Prostate gland (tissue), 2 donors: ENCODE results near the gene ITGB2. TPM values are rescaled to one million over a fixed set of nuclear protein-coding genes. Genes with fewer than 3 reads are reported as not detected.

Experiments used
- DNase-seq: peaks from one replicate; pipeline ENCODE4 v3.0.0-alpha.2; 2019; ENCODE audit warnings: low spot score
- H3K27ac ChIP-seq, 2 donors: fragments of 200-600 bp; sonication (generic); 2 replicates each; pipeline ENCODE4 v1.5.1; 2017 to 2019
- H3K27me3 ChIP-seq: fragments of 200-600 bp; sonication (generic); replicated peaks from 2 replicates; pipeline ENCODE4 v1.5.1; 2019; ENCODE audit not compliant: insufficient read depth
- H3K36me3 ChIP-seq, 2 donors: fragments of 200-600 bp; sonication (generic); 1 replicate in 1 of 2; 2 replicates in 1 of 2; pipeline versions ENCODE4 v1.5.1 to v1.8.1; 2017 to 2019
- H3K4me1 ChIP-seq: fragments of 200-600 bp; sonication (generic); replicated peaks from 2 replicates; pipeline ENCODE4 v1.5.1; 2019
- H3K4me3 ChIP-seq, 2 donors: fragments of 200-600 bp; sonication (generic); 2 replicates each; pipeline ENCODE4 v1.5.1; 2017 to 2019
- H3K9me3 ChIP-seq: fragments of 200-600 bp; sonication (generic); 2 replicates; pipeline ENCODE4 v1.5.1; 2017
- CTCF ChIP-seq, 4 experiments: fragments of 200-600 bp in 2 of 4; fragments of 450-650 bp in 2 of 4; sonication (generic) in 2 of 4; IDR thresholded peaks; 1 replicate in 3 of 4; 2 replicates in 1 of 4; pipeline ENCODE4 v1.5.1; 2016 to 2019; ENCODE audit warnings: antibody characterized with exemption in 4 of 4, mild to moderate bottlenecking in 2 of 4, moderate library complexity in 2 of 4
- POLR2A ChIP-seq: fragments of 450-650 bp; IDR thresholded peaks from one replicate; pipeline ENCODE4 v1.6.1; 2016; ENCODE audit warnings: antibody characterized with exemption, mild to moderate bottlenecking
- POLR2AphosphoS5 ChIP-seq: sonication (generic); formaldehyde crosslinking; IDR thresholded peaks from one replicate; pipeline ENCODE4 v1.6.1; 2017; ENCODE audit warnings: antibody characterized with exemption
- WGBS: methylation state at CpG from one replicate; pipeline ENCODE4 v1.1.5; 2018; 5-methylcytosine and 5-hydroxymethylcytosine counted together
- intact Hi-C: fragments of 100-400 bp; cut with DNase I; formaldehyde crosslinking; loops from one replicate; pipeline ENCODE4 v1.14.2; 2022
- total RNA-seq, 2 donors: library from RNA; depleted of rRNA; stranded (reverse); fragments of >200 nt; gene quantifications; one replicate each; pipeline ENCODE4 v1.1.0, GENCODE V29; 2016

The ITGB2 gene
- total RNA-seq, 2 donors from 2014 or later = 23.1 to 56.1 TPM

DNA sequence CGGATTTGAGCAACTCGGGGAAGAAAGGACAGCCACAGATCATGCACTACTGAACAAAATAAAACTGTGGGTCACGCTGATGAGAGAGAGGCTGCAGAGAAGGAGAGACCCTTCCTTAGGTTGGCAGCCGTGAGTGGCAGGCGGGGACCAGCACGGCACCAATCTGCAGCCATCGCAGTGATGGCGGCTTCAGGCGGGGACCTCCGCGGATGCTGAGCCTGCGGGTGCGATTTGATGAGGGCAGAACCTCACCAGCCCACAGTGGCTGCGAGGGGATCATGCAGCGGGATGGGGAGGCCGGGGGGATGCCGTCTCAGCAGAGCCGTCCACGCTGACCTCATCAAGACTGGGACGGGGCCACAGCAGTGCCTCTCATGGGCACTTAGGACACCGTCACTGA is 11.8 kb downstream of the ITGB2 start:
- no peak for TF ChIP-seq CTCF (IDR thresholded peaks at IDR 0.05)
- TF ChIP-seq POLR2A = no peak
- no peak for TF ChIP-seq POLR2AphosphoS5
- Histone ChIP-seq H3K4me3 (no peak overlapping the region), H3K27ac (peak overlapping the region in 1 of 2 donors; percentile 32), H3K9me3 (no peaks in the 10 kb centered on the region), H3K27me3 (no peaks in the 10 kb centered on the region), H3K36me3 (no peaks in the 10 kb centered on the region), H3K4me1 (peaks cover 14% of the 10 kb centered on the region)
- no peak for DNase-seq
- intact Hi-C loops = no loop called here
- WGBS = 95% methylated on average over 21 of the region's 21 CpGs

DNA sequence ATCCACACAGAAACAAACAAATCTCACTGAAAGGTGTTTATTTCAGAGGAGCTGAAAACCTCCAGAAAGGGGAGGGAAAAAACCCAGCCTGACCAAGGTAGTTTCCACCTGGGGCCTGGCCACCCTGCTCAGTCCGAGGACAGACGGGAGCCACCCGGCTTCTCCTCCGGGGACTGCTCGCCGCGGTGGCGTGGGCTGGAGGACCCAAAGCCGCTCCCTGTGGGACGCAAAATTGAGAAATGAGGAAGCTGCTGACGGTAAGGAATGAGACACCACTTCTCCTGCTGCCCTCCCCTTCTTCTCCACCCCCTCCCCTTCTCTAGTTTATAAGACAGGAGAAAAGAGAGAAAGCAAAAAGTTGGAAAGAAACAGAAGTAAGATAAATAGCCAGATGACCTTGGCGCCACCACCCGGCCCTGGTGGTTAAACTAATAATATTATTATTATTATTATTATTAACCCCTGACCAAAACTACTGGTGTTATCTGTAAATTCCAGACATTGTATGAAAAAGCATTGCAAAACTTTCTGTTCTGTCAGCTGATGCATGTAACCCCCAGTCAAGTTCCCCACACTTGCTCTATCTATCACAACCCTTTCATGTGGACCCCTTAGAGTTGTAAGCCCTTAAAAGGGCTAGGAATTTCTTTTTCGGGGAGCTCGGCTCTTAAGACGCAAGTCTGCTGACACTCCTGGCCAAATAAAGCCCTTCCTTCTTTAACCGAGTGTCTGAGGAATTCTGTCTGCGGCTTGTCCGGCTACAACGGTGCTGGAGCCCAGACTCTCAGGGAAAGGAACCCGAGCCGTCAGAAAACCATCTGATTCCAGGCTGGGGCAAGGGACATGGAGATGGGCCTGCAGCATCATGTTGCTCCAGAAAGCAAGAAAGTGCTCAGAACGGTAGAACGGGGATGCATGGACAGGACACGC is 12.5 kb downstream of the ITGB2 start:
- no peak overlapping the region for H3K4me3 ChIP-seq
- H3K27me3 ChIP-seq = no peaks in the 10 kb centered on the region
- TF ChIP-seq POLR2AphosphoS5 (no peak), CTCF (IDR thresholded peaks at IDR 0.05) (no peak)
- peaks cover 14% of the 10 kb centered on the region for H3K4me1 ChIP-seq
- H3K9me3 ChIP-seq = no peaks in the 10 kb centered on the region
- intact Hi-C loops = no loop called here
- H3K36me3 ChIP-seq = no peaks in the 10 kb centered on the region
- no peak for DNase-seq
- WGBS = 54% methylated on average over 25 of the region's 25 CpGs
- H3K27ac ChIP-seq = peak overlapping the region in 1 of 2 donors; percentile 66

DNA sequence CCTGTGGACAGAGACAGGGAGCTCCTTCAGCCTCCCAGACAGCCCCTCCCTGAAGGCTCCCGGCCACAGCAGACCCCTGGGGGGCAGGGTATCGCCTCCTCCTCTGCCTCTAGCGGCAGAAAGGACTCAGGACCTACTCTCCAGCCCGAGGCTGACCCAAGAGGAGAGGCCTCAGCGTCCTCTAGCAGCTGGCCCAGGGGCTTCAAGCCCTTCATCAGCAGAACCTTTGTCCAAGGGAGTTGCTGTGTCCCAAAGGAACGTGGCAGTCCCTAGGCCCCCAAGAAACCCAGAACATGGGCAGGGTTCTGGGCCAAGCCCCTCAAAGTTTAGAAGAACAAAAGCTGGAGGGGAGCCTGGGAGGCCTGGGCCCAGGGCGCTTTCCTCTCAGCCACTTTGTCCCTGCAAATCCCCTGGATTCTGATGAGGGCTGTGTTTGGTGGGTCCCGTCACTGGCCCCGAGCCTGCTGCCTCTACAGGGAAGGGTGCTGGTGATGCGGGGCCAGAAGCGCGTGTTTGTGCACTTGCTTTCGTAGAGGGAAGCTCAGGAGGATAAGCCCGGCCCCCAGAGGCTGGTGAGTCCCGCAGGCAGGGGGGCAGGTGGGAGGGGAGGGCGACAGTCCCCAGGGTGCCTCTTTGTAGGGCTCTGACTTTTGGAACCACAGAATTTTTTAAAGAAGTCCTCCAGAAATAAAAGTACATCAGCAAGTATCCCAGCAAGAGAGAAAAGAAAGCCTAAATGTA is 13.3 kb downstream of the ITGB2 start:
- no peaks in the 10 kb centered on the region for H3K27me3 ChIP-seq
- intact Hi-C loops = no loop called here

DNA sequence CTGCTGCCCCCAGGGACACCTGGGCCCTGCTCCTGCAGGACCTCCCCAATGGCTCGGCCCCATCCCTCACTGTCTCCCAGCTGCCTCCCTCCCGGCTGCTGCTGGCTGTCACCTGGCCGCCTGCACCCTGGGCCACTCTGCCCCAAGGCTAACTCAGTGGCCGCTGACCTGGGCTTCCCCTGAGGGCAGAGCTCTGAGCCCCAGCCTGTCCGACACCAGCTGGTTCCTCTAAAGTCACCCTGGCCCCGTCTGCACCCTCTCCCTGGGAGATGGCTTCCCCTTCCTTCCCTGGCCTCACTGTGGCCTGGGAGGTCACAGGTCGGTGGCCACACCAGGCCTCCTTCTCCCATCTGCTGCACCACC is 15.0 kb downstream of the ITGB2 start:
- Histone ChIP-seq H3K36me3 (no peaks in the 10 kb centered on the region), H3K4me1 (peaks cover 2% of the 10 kb centered on the region), H3K9me3 (no peaks in the 10 kb centered on the region), H3K27me3 (no peaks in the 10 kb centered on the region), H3K4me3 (no peak overlapping the region), H3K27ac (no peak overlapping the region)
- TF ChIP-seq CTCF (IDR thresholded peaks at IDR 0.05) = no peak
- no peak for TF ChIP-seq POLR2AphosphoS5
- no peak for TF ChIP-seq POLR2A
- 91% methylated on average over 7 of the region's 7 CpGs for WGBS
- intact Hi-C loops = no loop called here
- DNase-seq = no peak

More for the DNA sequence above, 13.3 kb downstream of the ITGB2 start:
- WGBS = 65% methylated on average over 16 of the region's 16 CpGs
- H3K36me3 ChIP-seq = no peaks in the 10 kb centered on the region
- peak overlapping the region in 1 of 2 donors; percentile 66 for H3K27ac ChIP-seq
- peaks cover 14% of the 10 kb centered on the region for H3K4me1 ChIP-seq
- no peak overlapping the region for H3K4me3 ChIP-seq
- TF ChIP-seq CTCF (IDR thresholded peaks at IDR 0.05) = no peak
- TF ChIP-seq POLR2A = no peak
- no peak for TF ChIP-seq POLR2AphosphoS5
- H3K9me3 ChIP-seq = no peaks in the 10 kb centered on the region
- no peak for DNase-seq
